NAMALWA (cell line): Measurements from ENCODE around the gene RNF166.

ENCODE experiments used
- DNase-seq: peaks from one replicate; pipeline ENCODE4 v3.0.0-alpha.2; 2015; ENCODE audit warnings: low spot score

Gene RNF166

DNA sequence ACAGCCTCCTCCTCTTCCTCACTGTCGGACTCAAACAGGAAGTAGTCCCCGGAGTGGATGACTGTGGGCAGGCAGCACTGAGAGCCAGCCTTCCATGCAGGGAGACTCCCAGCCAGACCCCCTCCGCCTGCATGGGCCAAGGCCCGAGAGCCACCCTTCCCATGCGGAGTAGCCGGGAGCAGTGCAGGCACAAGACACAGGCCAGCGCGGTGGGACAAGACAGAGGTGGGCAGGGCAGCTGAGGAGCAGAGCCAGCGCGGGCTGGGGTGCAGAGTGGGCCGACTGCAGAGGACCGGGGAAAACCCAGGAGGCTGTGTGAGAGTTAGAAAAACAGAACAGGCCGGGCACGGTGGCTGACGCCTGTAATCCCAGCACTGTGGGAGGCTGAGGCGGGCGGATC lies 17.7 kb upstream of the RNF166 start:
- no peak for DNase-seq

DNA sequence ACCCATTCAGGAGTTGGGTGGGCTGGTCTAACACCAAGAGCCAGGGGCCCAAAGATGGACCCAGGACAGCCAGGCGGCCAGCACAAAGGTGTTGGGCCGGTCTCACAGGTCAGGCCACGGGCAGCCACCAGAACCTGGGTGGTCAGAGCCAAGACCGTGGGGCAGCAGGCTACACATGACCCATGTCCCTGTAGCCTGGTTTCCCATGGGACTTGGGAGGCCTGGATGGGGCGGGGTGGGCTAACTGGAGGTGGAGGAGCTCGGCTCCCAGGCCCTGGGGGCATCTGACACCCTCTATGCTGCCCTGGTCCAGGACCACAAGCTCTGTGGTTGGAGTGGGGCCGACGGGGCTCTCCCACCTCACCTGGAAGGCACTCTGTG lies 17.3 kb upstream of the RNF166 start:
- DNase-seq = no peak

DNA sequence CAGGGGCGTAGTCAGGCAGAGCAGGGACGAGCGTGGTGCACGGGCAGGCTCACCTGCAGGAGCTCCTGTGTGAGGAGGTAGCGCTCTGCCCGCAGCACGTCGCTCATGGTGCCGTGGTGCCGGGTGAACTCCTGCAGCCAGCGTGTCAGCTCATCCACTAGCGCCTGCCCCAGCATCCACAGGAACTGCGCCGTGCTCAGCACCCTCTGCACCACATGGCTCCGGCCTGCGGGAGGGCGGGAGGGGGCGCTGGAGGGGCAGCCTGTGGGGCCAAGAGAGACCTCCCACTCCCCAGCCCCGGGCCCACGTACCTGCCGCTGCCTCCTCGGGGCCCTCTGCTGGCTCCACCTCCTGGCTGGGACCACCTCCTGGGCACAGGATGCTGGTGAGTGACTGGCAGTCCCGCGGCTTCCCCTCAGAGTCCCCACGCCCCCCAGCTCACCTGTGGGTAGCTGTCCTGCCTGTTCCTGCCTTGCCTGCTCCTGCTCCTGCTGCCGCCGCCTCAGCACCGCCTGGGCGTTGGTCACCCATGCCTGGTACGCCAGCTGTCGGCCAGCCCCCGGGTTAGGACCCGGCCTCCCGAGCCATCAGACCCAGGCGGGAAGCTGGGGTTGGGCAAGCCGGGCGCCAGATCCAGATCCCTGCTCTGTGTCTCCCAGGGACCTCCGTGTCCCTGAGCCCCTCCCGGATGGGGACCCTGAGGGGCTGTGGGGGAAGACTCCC lies 16.7 kb upstream of the RNF166 start:
- no peak for DNase-seq

DNA sequence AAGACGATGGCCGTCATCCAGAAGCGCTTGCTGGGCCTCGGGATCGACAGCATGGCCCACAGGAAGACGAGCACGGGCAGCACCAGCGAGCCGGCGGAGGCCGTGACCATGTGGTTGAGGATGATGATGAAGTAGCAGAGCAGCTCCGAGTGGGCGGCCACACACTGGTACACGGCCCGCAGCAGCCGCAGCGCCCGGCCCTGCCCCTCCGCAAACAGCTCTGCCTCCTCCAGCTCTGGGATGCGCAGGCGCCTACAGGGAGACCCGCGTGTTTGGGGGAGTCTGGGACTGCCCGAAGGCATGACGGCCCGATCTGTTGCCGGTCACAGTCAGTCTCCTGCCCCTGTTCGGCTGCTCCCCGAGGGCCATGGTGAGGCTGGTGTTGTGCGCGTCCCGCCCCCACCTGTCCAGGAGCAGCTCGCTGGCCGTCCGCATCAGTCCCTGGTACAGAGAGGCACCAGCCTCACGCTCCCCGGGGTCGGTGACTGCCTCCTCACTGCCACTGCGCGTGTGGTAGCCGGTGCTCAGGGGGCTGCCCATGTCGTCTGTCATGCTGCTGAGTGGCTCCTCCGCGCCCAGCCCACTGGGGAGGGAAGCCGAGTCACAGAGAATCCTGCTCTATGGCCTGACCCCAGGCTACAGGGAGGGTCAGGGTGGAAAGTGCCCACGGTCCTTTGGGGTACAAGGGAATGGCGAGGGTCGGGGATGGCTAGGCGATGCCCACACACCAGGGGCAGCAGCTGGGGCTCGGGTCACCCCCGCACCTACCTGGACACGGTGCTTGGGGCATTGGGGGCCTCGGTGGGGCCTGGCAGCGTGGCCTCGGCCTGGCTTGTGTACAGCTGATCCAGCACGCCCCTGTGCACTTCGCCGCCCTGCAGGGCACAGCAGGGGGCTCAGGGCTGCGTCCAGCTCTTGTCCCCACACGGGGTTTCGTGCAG lies 15.9 kb upstream of the RNF166 start:
- DNase-seq = no peak

DNA sequence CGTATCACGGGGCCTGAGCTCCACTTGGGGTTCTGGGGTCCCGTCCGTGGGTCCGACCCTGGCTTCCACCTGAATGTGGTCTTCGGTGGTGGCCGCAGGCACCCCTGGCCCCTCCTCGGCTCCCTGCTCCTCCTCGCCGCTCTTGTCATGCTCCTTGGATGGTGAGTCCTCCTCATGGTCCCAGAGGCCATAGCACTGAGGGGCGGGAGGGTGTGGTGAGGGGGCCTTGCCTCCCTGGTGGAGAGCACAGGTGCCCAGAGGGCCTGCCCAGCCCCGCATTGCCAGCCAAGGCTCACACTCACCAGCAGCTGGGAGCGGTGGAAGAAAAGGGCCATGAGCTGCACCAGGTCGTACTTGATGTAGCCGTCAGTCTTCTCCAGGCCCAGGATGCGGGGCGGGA lies 15.0 kb upstream of the RNF166 start:
- no peak for DNase-seq

DNA sequence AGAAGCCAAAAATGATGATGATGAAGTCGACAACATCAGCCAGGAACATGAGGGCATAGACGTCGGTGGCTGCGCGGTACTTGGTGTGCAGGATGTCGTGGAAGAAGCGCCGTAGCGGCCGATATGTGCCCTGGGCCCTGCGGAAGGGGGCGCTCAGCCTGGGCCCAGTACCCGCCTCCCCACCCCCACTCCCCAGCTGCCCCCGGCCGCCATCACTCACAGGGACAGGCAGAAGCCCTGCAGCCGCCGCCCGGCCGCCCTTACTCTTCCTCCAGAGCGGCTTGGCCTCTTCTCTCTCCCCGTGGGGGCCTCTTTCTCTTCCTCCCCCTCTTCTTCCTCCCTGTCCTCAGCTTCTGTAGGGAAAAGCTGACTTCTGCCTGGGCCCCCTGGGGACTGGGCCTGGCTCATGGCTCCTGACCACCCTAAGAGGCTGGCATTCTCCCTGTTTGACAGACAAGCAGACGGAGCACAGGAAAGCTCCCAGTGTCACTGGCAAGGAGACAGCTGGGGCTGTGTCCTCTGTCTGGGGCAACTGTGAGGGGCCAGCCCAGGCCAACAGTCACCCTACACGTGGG lies 14.3 kb upstream of the RNF166 start:
- no peak for DNase-seq

DNA sequence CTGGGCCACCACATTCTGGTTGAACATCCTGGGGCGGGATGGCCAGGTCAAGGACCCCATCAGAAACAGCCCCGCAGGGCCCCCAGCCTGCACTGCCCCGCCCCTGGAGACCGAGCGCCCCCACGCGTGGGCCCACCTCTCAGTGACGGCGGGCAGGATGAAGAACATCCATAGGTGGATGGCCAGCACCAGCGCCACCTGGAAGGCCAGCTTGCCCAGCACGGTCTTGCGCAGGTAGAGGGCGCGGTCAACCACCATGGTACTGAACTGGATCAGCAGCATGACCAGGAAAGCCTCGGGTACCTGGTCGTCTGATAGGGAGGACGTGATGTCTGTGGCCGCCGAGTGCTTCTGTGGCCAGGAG lies 13.7 kb upstream of the RNF166 start:
- DNase-seq = no peak

DNA sequence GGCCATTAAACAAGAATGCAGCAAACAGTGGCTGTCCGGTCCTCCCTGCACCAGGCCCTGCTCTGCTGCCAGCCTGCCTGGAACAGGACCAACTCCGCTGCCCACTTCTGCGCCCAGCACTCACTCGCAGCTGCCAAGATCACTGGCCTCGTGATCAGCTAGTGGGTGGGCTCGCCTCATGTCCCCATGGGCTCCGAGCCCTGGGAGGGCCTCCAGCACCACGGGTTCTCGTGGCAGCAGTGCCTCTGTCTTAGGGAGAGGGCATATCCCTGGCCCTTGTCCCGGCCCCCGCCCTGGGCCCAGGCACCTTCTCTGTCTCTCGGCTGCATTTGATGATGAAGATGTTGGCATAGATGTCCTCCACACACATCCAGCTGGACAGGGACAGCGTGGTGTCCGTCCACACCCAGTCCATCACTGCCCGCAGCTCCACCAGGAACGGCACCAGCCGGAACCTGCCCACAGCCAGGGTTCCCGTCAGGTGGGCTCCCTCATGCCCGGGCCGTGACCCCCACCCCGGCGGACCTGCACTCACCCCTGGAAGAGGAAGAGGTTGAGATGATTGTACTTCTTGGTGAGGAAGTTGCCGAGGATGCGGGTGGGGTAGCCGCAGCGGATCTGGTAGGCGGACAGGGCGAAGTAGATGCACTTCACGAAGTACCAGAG lies 13.2 kb upstream of the RNF166 start:
- DNase-seq = no peak

DNA sequence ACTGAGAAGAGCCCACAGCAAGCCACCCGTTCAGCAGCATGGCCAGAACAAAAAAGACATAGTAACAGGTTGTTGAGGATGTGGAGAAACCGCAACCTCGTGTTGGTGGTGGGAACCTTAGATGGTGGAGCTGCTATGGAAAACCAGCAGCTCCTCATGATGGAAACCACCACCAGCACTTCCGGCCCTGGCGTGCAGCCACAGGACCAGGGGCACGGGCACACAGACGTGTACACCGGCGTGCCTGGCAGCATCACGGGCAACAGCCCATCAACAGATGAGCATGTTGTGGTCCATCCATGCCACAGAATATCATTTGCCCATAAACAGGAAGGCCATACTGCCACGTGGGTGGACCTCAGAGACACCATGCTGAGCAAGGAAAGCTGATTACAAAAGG lies 12.0 kb upstream of the RNF166 start:
- no peak for DNase-seq

DNA sequence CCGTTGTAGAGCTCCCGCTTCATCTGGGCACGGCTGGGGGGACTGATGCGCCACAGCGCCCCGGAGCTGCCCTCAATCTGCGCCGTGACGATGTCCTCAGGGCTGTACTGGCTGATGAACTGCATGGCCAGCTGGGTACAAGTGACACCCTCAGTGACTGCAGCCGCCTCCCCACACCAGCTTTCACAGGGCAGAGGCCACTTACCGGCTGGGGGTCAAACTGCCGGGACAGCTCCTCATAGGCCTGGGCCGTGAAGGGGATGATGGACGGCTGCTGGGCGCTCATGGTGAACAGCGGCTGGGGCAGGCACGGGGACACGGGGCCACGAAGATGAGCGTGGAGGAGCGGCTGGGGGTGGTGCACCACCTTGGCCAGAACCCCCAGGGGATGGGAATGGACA lies 10.4 kb upstream of the RNF166 start:
- no peak for DNase-seq

DNA sequence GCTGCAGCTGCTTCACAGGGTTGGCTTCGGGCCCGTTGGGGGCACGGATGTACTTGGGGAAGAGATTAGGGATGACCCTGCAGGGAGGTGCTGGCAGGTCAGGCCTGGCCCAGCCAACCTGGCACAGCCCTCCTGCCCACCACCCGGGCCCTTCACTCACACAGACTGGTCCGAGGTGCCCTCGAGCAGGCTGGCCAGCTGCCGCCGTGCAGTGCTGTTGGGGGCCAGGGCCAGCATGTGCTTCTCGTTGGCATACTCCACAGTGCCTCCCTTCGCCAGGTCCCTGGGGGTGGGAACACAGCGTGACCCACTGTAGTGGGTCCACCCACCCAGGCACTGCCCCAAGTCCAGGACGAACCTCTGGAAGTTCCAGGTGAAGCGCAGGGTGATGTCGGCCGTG lies 10.0 kb upstream of the RNF166 start:
- DNase-seq = no peak

DNA sequence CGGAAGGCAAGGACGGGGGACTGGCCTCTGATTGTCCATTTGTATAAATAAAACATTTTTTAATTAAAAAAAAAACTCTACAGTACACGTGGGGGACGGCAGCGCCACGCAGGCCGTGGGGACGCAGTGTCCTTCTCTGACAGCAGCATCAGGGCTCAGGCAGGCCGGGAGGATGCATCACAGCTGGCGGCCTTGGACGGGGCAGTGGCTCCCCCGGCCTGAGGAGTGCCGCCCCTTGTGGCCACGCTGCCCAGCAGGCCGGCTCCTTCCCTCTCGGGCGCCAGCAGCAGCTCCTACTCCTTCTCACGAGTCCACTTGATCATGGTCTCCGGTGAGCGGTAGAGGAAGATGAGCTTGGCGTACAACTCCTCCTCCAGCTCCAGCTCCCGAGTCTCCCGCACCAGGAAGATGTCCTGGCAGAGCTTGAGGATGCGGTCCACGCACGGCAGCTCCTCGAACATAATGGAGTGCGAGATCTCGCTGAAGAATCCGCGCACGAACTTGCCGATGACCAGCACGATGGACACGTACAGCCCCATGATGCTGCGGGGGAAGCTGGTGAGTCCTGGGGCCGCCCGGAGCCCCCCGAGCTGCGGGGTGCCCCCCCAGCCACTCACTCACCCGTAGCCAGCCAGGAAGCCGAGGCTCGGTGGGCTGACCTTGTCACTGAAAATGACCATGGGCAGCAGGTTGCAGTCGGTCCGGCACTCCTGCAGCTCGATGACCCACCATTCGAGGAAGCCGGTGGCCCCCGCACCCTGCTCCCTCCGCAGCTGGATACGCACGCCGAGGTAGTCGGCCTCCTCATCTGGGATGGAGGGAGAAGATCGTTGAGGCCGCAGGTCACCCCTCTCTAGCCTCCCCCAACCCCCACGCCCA lies 9.3 kb upstream of the RNF166 start:
- no peak for DNase-seq

DNA sequence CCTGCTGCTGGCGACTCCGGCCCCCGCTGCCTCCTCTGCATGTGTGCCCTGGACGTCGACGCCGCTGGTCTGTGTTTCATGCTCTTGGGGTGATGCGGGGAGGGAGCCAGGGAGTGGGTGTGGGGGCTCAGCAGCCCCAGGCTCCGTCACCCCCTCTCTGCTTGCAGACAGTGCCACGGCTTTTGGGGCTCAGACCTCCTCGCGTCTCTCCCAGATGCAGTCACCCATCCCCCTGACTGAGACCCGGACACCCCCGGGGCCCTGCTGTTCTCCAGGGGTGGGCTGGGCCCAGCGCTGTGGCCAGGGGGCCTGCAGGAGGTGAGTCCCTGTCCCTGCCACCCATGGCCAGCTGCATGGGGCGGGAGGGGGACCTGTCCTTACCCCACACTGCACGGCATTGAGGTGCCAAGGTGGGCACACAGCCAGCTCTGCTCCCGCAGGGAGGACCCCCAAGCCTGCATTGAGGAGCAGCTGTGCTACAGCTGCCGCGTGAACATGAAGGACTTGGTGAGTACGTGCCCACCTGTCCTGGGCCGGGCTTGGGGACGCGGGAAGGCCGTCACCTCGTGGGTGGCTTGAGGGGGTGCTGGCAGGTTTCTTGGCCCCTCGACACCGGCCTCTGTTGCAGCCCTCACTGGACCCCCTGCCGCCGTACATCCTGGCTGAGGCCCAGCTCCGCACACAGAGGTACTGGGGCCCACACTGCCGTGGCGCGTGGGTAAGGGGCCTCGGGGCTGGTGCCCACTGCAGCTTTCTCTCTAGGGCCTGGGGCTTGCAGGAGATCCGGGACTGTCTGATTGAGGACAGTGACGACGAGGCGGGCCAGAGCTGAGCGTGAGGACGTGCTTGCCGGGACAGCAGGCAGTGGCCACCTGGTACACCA lies 8.5 kb upstream of the RNF166 start:
- DNase-seq = no peak

DNA sequence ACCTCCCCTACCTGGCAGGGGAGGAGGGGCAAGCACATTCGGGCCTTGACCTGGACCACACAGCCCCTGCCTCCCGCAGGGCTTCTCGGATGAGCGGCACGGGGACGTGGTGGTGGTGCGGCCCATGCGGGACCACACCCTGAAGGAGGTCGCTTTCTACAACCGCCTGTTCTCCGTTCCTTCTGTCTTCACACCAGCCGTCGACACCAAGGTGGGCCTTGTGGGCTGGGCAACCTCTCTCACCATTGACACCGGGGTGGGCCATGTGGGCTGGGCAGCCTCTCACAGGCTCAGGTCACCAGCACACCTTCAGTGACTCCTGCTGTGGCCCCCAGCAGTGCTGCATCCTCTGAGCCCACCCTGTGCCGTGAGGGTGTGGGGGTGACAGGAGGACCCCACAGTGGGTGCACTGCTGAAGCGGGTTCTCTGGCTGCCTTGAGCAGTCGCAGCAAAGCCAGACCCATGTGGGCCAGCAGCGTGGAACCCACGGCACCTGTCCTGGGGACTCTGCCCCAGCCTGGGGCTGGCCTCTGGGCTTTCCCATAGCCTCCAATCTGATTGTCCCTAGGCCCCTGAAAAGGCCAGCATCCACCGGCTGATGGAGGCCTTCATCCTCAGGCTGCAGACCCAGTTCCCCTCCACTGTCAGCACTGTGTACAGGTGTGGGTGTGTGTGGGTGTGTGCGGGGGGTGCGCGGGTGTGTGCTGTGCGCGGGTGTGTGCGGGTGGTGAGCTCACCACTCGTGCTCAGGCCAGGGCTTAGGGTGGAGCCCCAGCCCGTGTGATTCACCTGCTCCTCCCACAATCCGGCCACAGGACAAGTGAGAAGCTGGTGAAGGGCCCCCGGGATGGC lies 7.6 kb upstream of the RNF166 start:
- DNase-seq = no peak

DNA sequence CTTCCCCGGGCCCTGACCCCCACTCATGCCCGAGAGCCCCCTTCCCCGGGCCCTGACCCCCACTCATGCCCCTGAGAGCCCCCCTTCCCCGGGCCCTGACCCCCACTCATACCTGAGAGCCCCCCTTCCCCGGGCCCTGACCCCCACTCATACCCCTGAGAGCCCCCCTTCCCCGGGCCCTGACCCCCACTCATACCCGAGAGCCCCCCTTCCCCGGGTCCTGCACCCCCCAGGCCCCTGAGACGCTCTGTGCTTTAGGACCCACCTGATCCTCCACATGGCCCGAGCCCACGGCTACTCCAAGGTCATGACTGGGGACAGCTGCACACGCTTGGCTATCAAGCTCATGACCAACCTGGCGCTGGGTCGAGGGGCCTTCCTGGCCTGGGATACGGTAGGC lies 6.8 kb upstream of the RNF166 start:
- no peak for DNase-seq

DNA sequence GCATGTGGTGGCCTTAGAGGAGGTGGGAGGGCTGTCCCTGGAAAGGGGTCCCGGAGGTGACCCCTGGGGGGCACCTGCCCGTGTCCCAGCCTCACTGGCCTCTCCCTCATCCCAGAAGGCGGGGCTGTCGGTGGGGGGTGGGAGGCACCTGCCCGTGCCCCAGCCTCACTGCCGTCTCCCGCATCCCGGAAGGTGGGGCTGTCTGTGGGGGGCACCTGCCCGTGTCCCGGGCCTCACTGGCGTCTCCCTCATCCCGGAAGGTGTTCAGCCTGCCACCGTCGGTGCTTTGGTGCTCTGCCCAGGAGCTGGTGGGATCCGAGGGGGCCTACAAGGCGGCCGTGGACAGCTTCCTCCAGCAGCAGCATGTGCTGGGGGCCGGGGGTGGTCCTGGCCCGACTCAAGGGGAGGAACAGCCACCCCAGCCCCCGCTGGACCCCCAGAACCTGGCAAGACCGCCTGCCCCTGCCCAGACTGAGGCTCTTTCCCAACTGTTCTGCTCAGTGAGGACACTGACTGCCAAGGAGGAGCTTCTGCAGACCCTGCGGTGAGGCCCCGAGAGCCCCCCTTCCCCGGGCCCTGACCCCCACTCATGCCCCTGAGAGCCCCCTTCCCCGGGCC lies 6.3 kb upstream of the RNF166 start:
- DNase-seq = no peak

DNA sequence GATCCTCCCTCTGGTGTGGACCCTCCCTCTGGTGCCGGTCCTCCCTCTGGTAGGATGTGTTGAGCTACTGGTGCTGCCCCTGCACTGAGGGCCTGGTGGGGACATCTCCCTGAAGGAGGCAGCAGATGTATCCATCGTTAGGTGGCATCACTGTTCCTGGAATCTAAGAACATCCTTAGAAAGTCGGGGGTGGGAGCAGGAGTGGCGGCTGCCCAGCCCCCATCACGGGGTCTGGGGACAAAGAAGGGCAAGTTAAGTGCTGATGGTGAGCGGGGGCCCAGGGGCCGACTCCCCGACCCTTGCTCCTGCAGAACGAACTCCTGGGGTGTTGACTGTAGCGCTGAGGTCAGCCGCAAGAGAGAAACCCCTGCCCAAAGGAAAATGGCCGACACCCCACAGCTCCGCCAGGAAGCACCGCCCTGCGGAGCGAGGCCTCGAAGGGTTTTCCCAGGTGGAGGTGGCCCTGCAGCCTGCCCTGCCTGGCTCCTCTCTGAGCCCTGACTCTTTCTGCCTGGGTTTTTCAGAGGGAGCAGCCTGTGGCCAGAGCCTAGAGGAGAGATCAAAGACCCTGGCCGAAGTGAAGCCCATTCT lies 5.6 kb upstream of the RNF166 start:
- no peak for DNase-seq

DNA sequence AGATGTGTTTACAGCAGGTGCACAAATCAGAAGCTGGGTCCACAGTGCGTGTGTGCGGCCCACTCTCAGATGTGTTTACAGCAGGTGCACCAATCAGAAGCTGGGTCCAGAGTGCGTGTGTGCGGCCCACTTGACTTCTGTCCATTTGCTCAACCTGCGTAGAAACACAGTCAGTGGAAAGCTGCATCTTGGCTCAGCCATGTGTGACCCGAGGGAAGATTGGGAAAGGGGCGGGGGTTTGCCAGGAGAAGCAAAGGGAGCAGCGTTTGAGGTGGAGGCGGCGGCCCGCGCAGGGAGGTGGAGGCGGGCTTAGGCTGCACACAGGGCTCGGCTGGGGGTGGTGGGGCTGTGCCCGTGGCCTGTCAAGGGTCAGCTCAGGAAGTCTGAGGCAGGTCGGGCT lies 4.3 kb upstream of the RNF166 start:
- DNase-seq = no peak
